SK-N-SH (cell line): ENCODE measurements around the gene LDB3.

Source experiments
- GATA2 ChIP-seq: sonication (generic); formaldehyde crosslinking; IDR thresholded peaks from 2 replicates; pipeline ENCODE4 v1.5.0; 2020; ENCODE audit warnings: mild to moderate bottlenecking, missing genetic modification reagents
- JUND ChIP-seq: IDR thresholded peaks from 2 replicates; pipeline ENCODE4 v1.4.0; 2012
- RXRA ChIP-seq: IDR thresholded peaks from 2 replicates; pipeline ENCODE4 v1.4.0; 2012; ENCODE audit warnings: low read depth, mild to moderate bottlenecking, borderline replicate concordance
- SMC3 ChIP-seq: IDR thresholded peaks from 2 replicates; pipeline ENCODE4 v1.6.1; 2012; ENCODE audit warnings: low read depth, low read length, improper control_type of control experiment
- TF ChIP-seq, protein P1 (sequence below): fragments of 200-600 bp; sonication (generic); IDR thresholded peaks from 2 replicates; pipeline ENCODE4 v1.6.1; 2017; ENCODE audit warnings: antibody characterized with exemption, mild to moderate bottlenecking, moderate library complexity

DNA sequence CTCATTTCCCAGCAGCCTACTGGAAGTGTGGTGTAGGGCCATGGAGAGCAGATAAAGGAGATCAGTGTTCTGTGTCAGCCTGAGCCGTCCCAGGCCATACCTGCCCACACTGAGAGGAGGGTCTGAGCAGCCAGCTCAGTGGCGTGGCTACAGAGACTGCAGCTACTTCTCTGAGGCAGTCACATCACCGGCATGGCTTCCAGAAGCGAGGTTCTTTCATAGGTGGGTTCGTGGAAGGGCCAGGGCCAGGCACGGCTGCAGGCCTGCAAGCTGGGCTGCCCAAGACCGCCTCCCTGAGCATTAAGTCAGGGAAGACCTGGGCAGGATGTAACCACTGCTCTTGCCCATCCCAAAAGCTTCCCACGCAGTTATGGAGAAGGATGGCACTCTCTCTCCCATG, 34.9 kb downstream of the LDB3 start:
- TF ChIP-seq GATA2, result no peak
- TF ChIP-seq, protein P1, sequence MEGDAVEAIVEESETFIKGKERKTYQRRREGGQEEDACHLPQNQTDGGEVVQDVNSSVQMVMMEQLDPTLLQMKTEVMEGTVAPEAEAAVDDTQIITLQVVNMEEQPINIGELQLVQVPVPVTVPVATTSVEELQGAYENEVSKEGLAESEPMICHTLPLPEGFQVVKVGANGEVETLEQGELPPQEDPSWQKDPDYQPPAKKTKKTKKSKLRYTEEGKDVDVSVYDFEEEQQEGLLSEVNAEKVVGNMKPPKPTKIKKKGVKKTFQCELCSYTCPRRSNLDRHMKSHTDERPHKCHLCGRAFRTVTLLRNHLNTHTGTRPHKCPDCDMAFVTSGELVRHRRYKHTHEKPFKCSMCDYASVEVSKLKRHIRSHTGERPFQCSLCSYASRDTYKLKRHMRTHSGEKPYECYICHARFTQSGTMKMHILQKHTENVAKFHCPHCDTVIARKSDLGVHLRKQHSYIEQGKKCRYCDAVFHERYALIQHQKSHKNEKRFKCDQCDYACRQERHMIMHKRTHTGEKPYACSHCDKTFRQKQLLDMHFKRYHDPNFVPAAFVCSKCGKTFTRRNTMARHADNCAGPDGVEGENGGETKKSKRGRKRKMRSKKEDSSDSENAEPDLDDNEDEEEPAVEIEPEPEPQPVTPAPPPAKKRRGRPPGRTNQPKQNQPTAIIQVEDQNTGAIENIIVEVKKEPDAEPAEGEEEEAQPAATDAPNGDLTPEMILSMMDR, result no peak
- TF ChIP-seq SMC3, result no peak
- no peak for TF ChIP-seq JUND
- TF ChIP-seq RXRA, result no peak
